Vagina (tissue), 2 donors: ENCODE results near the gene PRKCQ. TPM values are rescaled to one million over a fixed set of nuclear protein-coding genes. Genes with fewer than 3 reads are reported as not detected.

ENCODE experiments used
- DNase-seq, 2 donors: peaks; one replicate each; pipeline ENCODE4 v3.0.0-alpha.2; 2017; ENCODE audit errors: extremely low spot score in 2 of 2
- H3K27ac ChIP-seq: fragments of 200-600 bp; sonication (generic); one replicate; pipeline ENCODE4 v1.5.1; 2019
- H3K27me3 ChIP-seq: fragments of 200-600 bp; sonication (generic); one replicate; pipeline ENCODE4 v1.5.1; 2019
- H3K36me3 ChIP-seq, 2 donors: fragments of 200-600 bp; sonication (generic); one replicate each; pipeline ENCODE4 v1.5.1; 2017 to 2019
- H3K4me1 ChIP-seq: fragments of 200-600 bp; sonication (generic); one replicate; pipeline ENCODE4 v1.5.1; 2019
- H3K4me3 ChIP-seq, 2 donors: fragments of 200-600 bp; sonication (generic); 1 replicate in 1 of 2; 2 replicates in 1 of 2; pipeline ENCODE4 v1.5.1; 2016 to 2019
- H3K9me3 ChIP-seq: fragments of 200-600 bp; sonication (generic); one replicate; pipeline ENCODE4 v1.5.1; 2019
- CTCF ChIP-seq, 3 experiments: fragments of 450-650 bp in 2 of 3; fragments of 200-600 bp in 1 of 3; sonication (generic) in 1 of 3; IDR thresholded peaks; one replicate each; pipeline ENCODE4 v1.5.1; 2017 to 2019; ENCODE audit warnings: antibody characterized with exemption in 3 of 3, mild to moderate bottlenecking in 2 of 3, moderate library complexity in 2 of 3
- POLR2A ChIP-seq, 2 donors: fragments of 450-650 bp; IDR thresholded peaks; one replicate each; pipeline ENCODE4 v1.6.1; 2017; ENCODE audit warnings: antibody characterized with exemption in 2 of 2, mild to moderate bottlenecking in 2 of 2, moderate library complexity in 2 of 2
- POLR2AphosphoS5 ChIP-seq, 2 donors: sonication (generic); formaldehyde crosslinking; IDR thresholded peaks; one replicate each; pipeline ENCODE4 v1.9.0; 2017; ENCODE audit warnings: antibody characterized with exemption in 2 of 2, mild to moderate bottlenecking in 2 of 2, low read depth in 1 of 2; ENCODE audit not compliant: insufficient read depth in 1 of 2
- intact Hi-C: fragments of 100-400 bp; cut with DNase I; formaldehyde crosslinking; loops from one replicate; pipeline ENCODE4 v1.15.1; 2023
- total RNA-seq: library from RNA; depleted of rRNA; stranded (reverse); fragments of >200 nt; gene quantifications from one replicate; pipeline ENCODE4 v1.2.3, GENCODE V29; 2016

PRKCQ gene
- total RNA-seq, 1 donor from 2014 or later = 3.7 TPM

- H3K36me3 ChIP-seq = no peaks in the 10 kb centered on the region
- H3K4me1 ChIP-seq = peaks cover 8% of the 10 kb centered on the region
- H3K27me3 ChIP-seq = no peaks in the 10 kb centered on the region
- intact Hi-C loops = no loop called here
- no peak overlapping the region for H3K4me3 ChIP-seq
- no peak overlapping the region for H3K27ac ChIP-seq
- TF ChIP-seq CTCF (IDR thresholded peaks at IDR 0.05) (no peak), POLR2AphosphoS5 (IDR thresholded peaks at IDR 0.05; ENCODE audit: insufficient read depth in 1 of 2, low read depth in 1 of 2) (no peak), POLR2A (IDR thresholded peaks at IDR 0.05) (no peak)
- no peaks in the 10 kb centered on the region for H3K9me3 ChIP-seq
- DNase-seq = peak in 1 of 2 donors; percentile 20
Measured at GRCh38 chr10:6408799-6409198, 171.3 kb downstream of the PRKCQ start.

DNA sequence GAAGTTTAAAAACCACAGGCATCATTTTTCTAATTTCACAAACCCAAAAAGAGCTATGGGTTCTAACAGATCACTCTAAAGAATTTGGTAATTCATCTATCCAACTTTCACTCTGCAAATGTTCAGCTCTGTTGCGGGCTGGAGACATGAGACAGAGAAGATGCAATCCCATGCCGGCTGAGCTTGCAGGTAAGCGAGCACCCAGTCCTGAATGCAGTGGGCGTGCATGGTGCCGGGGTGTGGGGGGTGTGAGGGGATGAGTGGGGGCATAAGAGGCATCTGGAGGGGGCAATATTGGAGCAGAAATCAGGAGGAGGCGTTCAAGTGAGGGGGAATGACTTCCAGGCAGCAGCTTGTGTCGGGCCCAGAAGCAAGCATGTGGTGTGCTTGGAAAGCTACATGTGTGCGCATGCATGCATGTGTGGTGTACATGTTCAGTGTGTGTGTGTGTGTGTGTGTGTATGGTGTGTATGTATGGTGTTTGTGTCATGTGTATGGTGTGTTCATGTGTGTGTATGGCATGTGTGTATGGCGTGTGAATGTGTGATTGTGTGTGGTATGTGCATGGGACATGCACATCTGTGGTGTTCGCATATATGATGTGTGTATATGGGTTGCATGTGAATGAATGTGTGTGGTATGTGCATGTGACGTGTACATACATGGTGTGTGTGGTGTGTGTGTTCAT is 172.9 kb downstream of the PRKCQ start:
- Histone ChIP-seq H3K27ac (no peak overlapping the region), H3K36me3 (no peaks in the 10 kb centered on the region), H3K4me1 (peaks cover 8% of the 10 kb centered on the region), H3K9me3 (no peaks in the 10 kb centered on the region), H3K4me3 (no peak overlapping the region), H3K27me3 (no peaks in the 10 kb centered on the region)
- intact Hi-C loops = no loop called here
- DNase-seq = peak in 1 of 2 donors; percentile 77
- no peak for TF ChIP-seq CTCF (IDR thresholded peaks at IDR 0.05)

- Histone ChIP-seq H3K36me3 (no peaks in the 10 kb centered on the region), H3K4me1 (peaks cover 11% of the 10 kb centered on the region), H3K27ac (no peak overlapping the region), H3K4me3 (no peak overlapping the region), H3K9me3 (no peaks in the 10 kb centered on the region), H3K27me3 (no peaks in the 10 kb centered on the region)
- peak in 1 of 2 donors; percentile 5 for DNase-seq
- intact Hi-C loops = no loop called here
- TF ChIP-seq POLR2AphosphoS5 (IDR thresholded peaks at IDR 0.05; ENCODE audit: insufficient read depth in 1 of 2, low read depth in 1 of 2) = no peak
- no peak for TF ChIP-seq CTCF (IDR thresholded peaks at IDR 0.05)
- TF ChIP-seq POLR2A (IDR thresholded peaks at IDR 0.05) = no peak
Measured at GRCh38 chr10:6406220-6407033, 173.6 kb downstream of the PRKCQ start.

DNA sequence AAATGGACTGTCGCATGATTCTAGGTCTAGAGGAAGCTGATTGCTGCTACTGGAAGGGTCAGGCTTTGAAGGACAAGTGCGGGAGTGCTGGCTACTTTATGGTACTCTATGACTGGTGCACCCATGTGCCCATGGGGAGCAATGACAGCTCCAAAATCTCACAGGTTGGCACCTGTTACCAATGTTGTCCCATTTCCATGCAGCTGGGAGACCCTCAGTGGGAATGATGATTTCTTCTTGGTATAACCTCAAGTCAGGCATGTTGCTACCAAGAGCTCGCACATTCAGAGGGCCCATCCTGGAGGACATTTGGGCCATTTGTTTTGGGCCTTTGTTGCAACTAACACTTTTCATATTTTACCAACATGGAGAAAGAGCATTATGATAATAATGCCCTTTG is 174.4 kb downstream of the PRKCQ start:
- peak in 1 of 2 donors; percentile 76 for DNase-seq
- peaks cover 15% of the 10 kb centered on the region for H3K4me1 ChIP-seq
- no peaks in the 10 kb centered on the region for H3K36me3 ChIP-seq
- no peak overlapping the region for H3K4me3 ChIP-seq
- H3K27me3 ChIP-seq = no peaks in the 10 kb centered on the region
- no peak overlapping the region for H3K27ac ChIP-seq
- no peaks in the 10 kb centered on the region for H3K9me3 ChIP-seq
- intact Hi-C loops = no loop called here
- TF ChIP-seq POLR2AphosphoS5 (IDR thresholded peaks at IDR 0.05; ENCODE audit: insufficient read depth in 1 of 2, low read depth in 1 of 2) = no peak
- no peak for TF ChIP-seq CTCF (IDR thresholded peaks at IDR 0.05)
- TF ChIP-seq POLR2A (IDR thresholded peaks at IDR 0.05) = no peak
